ENCODE measurements around the gene ELANE. TPM values are rescaled to one million over a fixed set of nuclear protein-coding genes. Genes with fewer than 3 reads are reported as not detected.

The ELANE gene
- total and polyA plus RNA-seq, 9 of the 15 experiments (the other 6 are each of a cell fraction or from before 2014, with no cell fraction given): not detected

DNA sequence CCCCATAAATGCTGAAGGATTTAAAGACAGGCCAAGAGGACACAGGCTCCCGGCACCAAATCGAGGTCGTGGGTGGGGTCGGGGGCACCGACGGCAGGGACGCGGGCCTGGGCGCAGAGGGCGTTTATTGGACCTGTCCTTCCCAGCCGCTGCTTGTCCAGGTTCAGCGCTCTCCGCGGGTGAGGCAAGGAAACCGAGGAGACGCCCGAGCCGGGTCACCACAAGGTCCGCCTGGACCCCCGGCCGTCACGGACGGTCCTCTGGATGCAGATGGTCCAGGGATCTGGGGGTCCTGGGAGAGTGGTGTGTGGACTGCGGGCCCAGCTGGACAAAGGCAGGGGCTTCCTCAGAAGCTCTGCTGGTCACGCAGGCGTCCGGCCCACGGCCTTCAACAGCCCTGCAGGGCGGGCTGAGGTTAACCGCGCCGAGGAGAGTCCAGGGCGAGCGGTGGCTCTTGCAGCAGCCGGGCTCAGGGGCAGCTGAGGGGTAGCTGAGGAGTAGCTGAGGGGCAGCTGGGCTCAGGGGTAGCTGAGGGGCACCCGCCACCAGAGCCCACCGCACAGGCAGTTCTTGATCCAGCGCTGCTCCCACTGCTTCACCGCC, 15.9 kb downstream of the ELANE start (continued):
- peak; percentile 50 for TF ChIP-seq SNRNP70 (optimal IDR thresholded peaks at IDR 0.05; ENCODE audit: low read depth, low read length)
- TF ChIP-seq, protein P1, sequence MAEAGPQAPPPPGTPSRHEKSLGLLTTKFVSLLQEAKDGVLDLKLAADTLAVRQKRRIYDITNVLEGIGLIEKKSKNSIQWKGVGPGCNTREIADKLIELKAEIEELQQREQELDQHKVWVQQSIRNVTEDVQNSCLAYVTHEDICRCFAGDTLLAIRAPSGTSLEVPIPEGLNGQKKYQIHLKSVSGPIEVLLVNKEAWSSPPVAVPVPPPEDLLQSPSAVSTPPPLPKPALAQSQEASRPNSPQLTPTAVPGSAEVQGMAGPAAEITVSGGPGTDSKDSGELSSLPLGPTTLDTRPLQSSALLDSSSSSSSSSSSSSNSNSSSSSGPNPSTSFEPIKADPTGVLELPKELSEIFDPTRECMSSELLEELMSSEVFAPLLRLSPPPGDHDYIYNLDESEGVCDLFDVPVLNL (CRISPR knock-in tag; IDR thresholded peaks at IDR 0.05; ENCODE audit: low read depth): no peak
- TF ChIP-seq, protein P2, sequence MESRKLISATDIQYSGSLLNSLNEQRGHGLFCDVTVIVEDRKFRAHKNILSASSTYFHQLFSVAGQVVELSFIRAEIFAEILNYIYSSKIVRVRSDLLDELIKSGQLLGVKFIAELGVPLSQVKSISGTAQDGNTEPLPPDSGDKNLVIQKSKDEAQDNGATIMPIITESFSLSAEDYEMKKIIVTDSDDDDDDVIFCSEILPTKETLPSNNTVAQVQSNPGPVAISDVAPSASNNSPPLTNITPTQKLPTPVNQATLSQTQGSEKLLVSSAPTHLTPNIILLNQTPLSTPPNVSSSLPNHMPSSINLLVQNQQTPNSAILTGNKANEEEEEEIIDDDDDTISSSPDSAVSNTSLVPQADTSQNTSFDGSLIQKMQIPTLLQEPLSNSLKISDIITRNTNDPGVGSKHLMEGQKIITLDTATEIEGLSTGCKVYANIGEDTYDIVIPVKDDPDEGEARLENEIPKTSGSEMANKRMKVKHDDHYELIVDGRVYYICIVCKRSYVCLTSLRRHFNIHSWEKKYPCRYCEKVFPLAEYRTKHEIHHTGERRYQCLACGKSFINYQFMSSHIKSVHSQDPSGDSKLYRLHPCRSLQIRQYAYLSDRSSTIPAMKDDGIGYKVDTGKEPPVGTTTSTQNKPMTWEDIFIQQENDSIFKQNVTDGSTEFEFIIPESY (CRISPR knock-in tag; IDR thresholded peaks at IDR 0.05): peak; percentile 87
- TF ChIP-seq HDAC6 (IDR thresholded peaks at IDR 0.05; ENCODE audit: low read depth, low read length): peak; percentile 28; the same call in 1 of the 2 replicates
- no peak for TF ChIP-seq ZNF311 (CRISPR knock-in tag; IDR thresholded peaks at IDR 0.05)
- no peak for TF ChIP-seq ZNF134 (CRISPR knock-in tag; conservative IDR thresholded peaks at IDR 0.05)
- TF ChIP-seq, protein P3, sequence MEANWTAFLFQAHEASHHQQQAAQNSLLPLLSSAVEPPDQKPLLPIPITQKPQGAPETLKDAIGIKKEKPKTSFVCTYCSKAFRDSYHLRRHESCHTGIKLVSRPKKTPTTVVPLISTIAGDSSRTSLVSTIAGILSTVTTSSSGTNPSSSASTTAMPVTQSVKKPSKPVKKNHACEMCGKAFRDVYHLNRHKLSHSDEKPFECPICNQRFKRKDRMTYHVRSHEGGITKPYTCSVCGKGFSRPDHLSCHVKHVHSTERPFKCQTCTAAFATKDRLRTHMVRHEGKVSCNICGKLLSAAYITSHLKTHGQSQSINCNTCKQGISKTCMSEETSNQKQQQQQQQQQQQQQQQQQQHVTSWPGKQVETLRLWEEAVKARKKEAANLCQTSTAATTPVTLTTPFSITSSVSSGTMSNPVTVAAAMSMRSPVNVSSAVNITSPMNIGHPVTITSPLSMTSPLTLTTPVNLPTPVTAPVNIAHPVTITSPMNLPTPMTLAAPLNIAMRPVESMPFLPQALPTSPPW (CRISPR knock-in tag; IDR thresholded peaks at IDR 0.05): no peak
- no peak for TF ChIP-seq TCF3 (CRISPR knock-in tag; IDR thresholded peaks at IDR 0.05)
- TF ChIP-seq TOE1 (IDR thresholded peaks at IDR 0.05; ENCODE audit: borderline replicate concordance): no peak
- TF ChIP-seq TOE1 (CRISPR knock-in tag; IDR thresholded peaks at IDR 0.05; ENCODE audit: borderline replicate concordance, low read depth): 0 out of 2 replicates have a peak, but pooled peaks have one; percentile 14
- no peak for TF ChIP-seq CBFB (CRISPR knock-in tag; IDR thresholded peaks at IDR 0.05)
- 0 out of 2 replicates have a peak, but pooled peaks have one; percentile 27 for TF ChIP-seq TAF15 (IDR thresholded peaks at IDR 0.05; ENCODE audit: low read depth, low read length)
- TF ChIP-seq POLR2G (IDR thresholded peaks at IDR 0.05; ENCODE audit: low read depth, low read length): peak; percentile 83
- no peak for TF ChIP-seq BRF1 (IDR thresholded peaks at IDR 0.05; ENCODE audit: borderline replicate concordance, extremely low read depth, insufficient read length)
- TF ChIP-seq ATF7 (IDR thresholded peaks at IDR 0.05): no peak
- TF ChIP-seq MLLT1 (IDR thresholded peaks at IDR 0.05): no peak
- TF ChIP-seq POLR2A (conservative IDR thresholded peaks at IDR 0.05): peak; percentile 50
- no peak for TF ChIP-seq DMBX1 (CRISPR knock-in tag; IDR thresholded peaks at IDR 0.05; ENCODE audit: borderline replicate concordance)
- no peak for TF ChIP-seq ZBTB5 (IDR thresholded peaks at IDR 0.05)
- TF ChIP-seq RAD21 (CRISPR knock-in tag; conservative IDR thresholded peaks at IDR 0.05 in 1 of 2, IDR thresholded peaks at IDR 0.05 in 1 of 2): no peak
